SK-N-SH (cell line): ENCODE data around the gene RNU5D-1. TPM values are rescaled to one million over a fixed set of nuclear protein-coding genes. Genes with fewer than 3 reads are reported as not detected.

Source experiments
- polyA plus RNA-seq, 3 experiments: library from polyadenylated mRNA; depleted of rRNA; stranded (reverse); fragments of >200 nt; gene quantifications; 2 replicates each; pipeline ENCODE4 v1.2.3, GENCODE V29; 2012
- small RNA-seq, 7 experiments: library from RNA; depleted of rRNA; stranded (forward); fragments of <200 nt; gene quantifications; one replicate each; pipeline ENCODE3, GENCODE V24; 2012

The RNU5D-1 gene
- polyA plus RNA-seq, 1 of the 3 experiments (the other 2 are of a cell fraction): not detected

Small RNAs within 50 kb of the gene (small RNA-seq; reads per million reads assigned to genes)
- 218 to 6,790 (median 2,924) reads per million in 7 experiments for gene RNU5D-1
- gene RNU5F-1: 2.4 to 268 (median 35.0) reads per million in 7 experiments
- gene SNORD38A: 102 to 1,885 (median 1,009) reads per million in 7 experiments
- 0 reads per million in 7 experiments for gene SNORD38B
- 0.13 to 235 (median 4.2) reads per million in 7 experiments for gene SNORD46
- 0 reads per million in 7 experiments for gene SNORD55

Other genes with a start within 250 kb of the RNU5D-1 start
- gene TMEM53, start 56.7 kb downstream of the RNU5D-1 start, polyA plus RNA-seq (2012; rRNA removed): 14.9 and 16.9 TPM in 2 replicates
- 6.6 and 10.5 TPM in 2 replicates for gene ARMH1, start 56.5 kb downstream of the RNU5D-1 start, polyA plus RNA-seq (2012; rRNA removed)
- 20.7 and 22.2 TPM in 2 replicates for gene KIF2C, start 8.7 kb upstream of the RNU5D-1 start, polyA plus RNA-seq (2012; rRNA removed)
- gene RPS8, start 44.4 kb upstream of the RNU5D-1 start, polyA plus RNA-seq (2012; rRNA removed): 3,303 and 3,363 TPM in 2 replicates
- gene BEST4, start 57.0 kb upstream of the RNU5D-1 start, polyA plus RNA-seq (2012; rRNA removed): 0.08 and 0.12 TPM in 2 replicates
- 68.3 and 82.8 TPM in 2 replicates for gene PLK3, start 69.2 kb upstream of the RNU5D-1 start, polyA plus RNA-seq (2012; rRNA removed)
- gene DYNLT4, start 76.2 kb upstream of the RNU5D-1 start, polyA plus RNA-seq (2012; rRNA removed): 0.37 and 0.61 TPM in 2 replicates
- 36.9 and 37.9 TPM in 2 replicates for gene BTBD19, start 77.4 kb upstream of the RNU5D-1 start, polyA plus RNA-seq (2012; rRNA removed)
- 1.0 and 1.2 TPM in 2 replicates for gene PTCH2, start 112.1 kb upstream of the RNU5D-1 start, polyA plus RNA-seq (2012; rRNA removed)